ENCODE results near the gene TENT5D.

DNA sequence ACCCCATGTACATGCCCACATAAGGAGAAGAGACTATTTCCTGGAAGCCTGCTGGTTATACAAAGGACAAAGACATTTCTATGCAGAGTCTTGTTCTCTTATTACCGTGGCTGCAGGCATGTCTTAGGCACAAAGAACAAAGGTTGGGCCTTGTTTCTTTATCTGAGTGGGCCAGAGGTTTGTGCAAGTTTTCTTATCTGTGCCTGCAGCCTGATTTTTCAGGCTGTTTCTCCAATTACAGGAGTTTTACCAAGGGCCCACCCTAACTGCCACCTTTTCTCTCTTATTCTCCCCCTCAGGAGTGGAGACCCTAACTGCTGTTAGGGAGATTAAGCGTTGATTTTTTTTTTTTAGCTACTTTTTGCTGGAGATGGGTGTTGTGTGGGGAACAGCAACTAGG lies 3.5 kb downstream of the TENT5D start:
- TF ChIP-seq, protein P1, sequence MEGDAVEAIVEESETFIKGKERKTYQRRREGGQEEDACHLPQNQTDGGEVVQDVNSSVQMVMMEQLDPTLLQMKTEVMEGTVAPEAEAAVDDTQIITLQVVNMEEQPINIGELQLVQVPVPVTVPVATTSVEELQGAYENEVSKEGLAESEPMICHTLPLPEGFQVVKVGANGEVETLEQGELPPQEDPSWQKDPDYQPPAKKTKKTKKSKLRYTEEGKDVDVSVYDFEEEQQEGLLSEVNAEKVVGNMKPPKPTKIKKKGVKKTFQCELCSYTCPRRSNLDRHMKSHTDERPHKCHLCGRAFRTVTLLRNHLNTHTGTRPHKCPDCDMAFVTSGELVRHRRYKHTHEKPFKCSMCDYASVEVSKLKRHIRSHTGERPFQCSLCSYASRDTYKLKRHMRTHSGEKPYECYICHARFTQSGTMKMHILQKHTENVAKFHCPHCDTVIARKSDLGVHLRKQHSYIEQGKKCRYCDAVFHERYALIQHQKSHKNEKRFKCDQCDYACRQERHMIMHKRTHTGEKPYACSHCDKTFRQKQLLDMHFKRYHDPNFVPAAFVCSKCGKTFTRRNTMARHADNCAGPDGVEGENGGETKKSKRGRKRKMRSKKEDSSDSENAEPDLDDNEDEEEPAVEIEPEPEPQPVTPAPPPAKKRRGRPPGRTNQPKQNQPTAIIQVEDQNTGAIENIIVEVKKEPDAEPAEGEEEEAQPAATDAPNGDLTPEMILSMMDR (IDR thresholded peaks at IDR 0.05): no peak
- TF ChIP-seq POLR2AphosphoS5 (IDR thresholded peaks at IDR 0.05) (no peak), POLR2A (IDR thresholded peaks at IDR 0.05) (no peak)
